Measurements from ENCODE around the gene ARFGAP1. TPM values are rescaled to one million over a fixed set of nuclear protein-coding genes. Genes with fewer than 3 reads are reported as not detected.

Gene ARFGAP1
- total and polyA plus RNA-seq, 2 of the 8 experiments (the other 6 are each of a cell fraction or from before 2014, with no cell fraction given): 93.7 to 100 TPM

DNA sequence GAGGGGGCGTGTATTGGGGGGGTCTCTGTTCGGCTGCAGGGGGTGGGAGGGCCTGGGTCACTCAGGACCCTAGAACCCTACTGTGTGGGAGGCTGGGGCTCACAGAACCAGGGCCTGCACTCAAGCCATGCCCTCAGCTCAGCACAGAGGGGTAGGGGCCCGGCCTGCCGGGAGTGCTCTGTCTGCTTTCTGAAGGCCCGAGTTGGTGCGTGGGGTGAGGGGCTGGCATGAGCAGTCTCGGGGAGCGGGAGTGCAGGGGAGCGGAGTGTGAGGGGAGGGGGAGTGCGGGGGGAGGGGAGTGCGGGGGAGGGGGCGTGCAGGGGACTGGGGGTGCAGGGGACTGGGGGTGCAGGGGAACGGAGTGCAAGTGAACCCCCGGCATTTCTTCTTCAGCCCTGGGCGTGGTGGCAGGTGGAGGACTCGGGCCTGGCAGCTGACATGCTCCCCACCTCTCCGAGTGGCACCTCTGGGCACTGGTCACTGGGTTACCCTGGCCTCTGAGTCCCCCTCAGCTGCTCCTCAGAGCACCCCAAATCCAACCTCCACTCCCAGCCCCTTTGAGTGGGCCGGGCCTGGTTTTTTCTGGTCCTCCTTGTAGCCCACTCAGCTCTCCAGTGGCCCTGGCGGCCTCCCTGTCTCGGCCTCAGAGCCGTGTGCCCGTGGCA, 21.4 kb downstream of the ARFGAP1 start:
- Histone ChIP-seq H3K4me2 (ENCODE audit: insufficient read depth in 1 of 2, low read depth in 2 of 2, low read length in 2 of 2) (no peak overlapping the region), H3K27ac (ENCODE audit: low read depth, low read length) (no peak overlapping the region), H3K27me3 (replicated peaks in 1 of 4; ENCODE audit: control insufficient read depth in 3 of 4, extremely low read depth in 1 of 4, insufficient read depth in 3 of 4, low read length in 3 of 4) (peaks cover 0 to 9% (median 0%) of the 10 kb centered on the region in 4 experiments; a peak in 3 of 7 replicates), H2BK20ac (ENCODE audit: low read length) (no peak overlapping the region), H3K4ac (replicated peaks; ENCODE audit: insufficient read length, low read depth, low read length) (no peak overlapping the region), H3K79me1 (ENCODE audit: low read depth, low read length) (no peaks in the 10 kb centered on the region; the same call in 1 of the 2 replicates), H2AFZ (ENCODE audit: low read length) (no peak overlapping the region), H4K5ac (ENCODE audit: insufficient read length, low read depth, low read length) (no peak overlapping the region), H2BK15ac (ENCODE audit: low read length) (no peak overlapping the region), H3K4me1 (replicated peaks in 1 of 4; ENCODE audit: control insufficient read depth in 3 of 4, insufficient read depth in 4 of 4, low read length in 3 of 4) (peaks cover 0 to 33% (median 26%) of the 10 kb centered on the region in 4 experiments; a peak in 6 of 7 replicates), H2BK5ac (ENCODE audit: low read depth, low read length) (peak overlapping the region; percentile 78; the same call in 1 of the 2 replicates), H2BK12ac (ENCODE audit: low read depth, low read length) (no peak overlapping the region), H3K79me2 (ENCODE audit: control insufficient read depth in 1 of 2, insufficient read depth in 2 of 2, low read length in 2 of 2) (no peaks in the 10 kb centered on the region), H2BK120ac (replicated peaks; ENCODE audit: low read depth, low read length) (peak overlapping the region; percentile 43), H3K9ac (replicated peaks in 1 of 4; ENCODE audit: extremely low read depth in 1 of 4, low read depth in 3 of 4, low read length in 3 of 4) (no peak overlapping the region), H4K91ac (replicated peaks; ENCODE audit: insufficient read length, low read length) (no peak overlapping the region), H4K8ac (ENCODE audit: extremely low read depth, insufficient read depth, low read length) (peak overlapping the region; percentile 42; the same call in 1 of the 2 replicates), H2AK5ac (ENCODE audit: low read depth, low read length) (no peak overlapping the region; the same call in 1 of the 2 replicates), H3K23me2 (ENCODE audit: low read depth, low read length) (peaks cover 3% of the 10 kb centered on the region; the same call in 1 of the 2 replicates), H3K14ac (ENCODE audit: insufficient read length) (no peak overlapping the region), H3K4me3 (ENCODE audit: extremely low read depth in 1 of 4, insufficient read depth in 2 of 4, low read depth in 3 of 4, low read length in 4 of 4) (no peak overlapping the region), H3K18ac (ENCODE audit: extremely low read depth, low read length) (no peak overlapping the region), H3K9me3 (ENCODE audit: insufficient read depth in 2 of 2, low read depth in 1 of 2, low read length in 1 of 2) (no peaks in the 10 kb centered on the region), H3K36me3 (ENCODE audit: control insufficient read depth in 2 of 4, insufficient read depth in 4 of 4, low read length in 3 of 4) (peaks cover 0 to 3% (median 0%) of the 10 kb centered on the region in 4 experiments; a peak in 1 of 8 replicates), H4K20me1 (replicated peaks in 1 of 2; ENCODE audit: control insufficient read depth in 1 of 2, insufficient read depth in 2 of 2, low read length in 2 of 2) (peaks cover 0 to 6% of the 10 kb centered on the region in 2 experiments), H3K56ac (replicated peaks; ENCODE audit: insufficient read length, low read depth, low read length) (no peak overlapping the region), H3K23ac (ENCODE audit: insufficient read length) (no peak overlapping the region)
- 82% methylated on average over 12 of the region's 22 CpGs; no CpG with 5 or more reads in 1 of the 2 experiments for WGBS, 2 experiments (ENCODE audit: extremely low coverage in 1 of 2, insufficient coverage in 1 of 2, insufficient read length in 1 of 2, insufficient replicate concordance in 2 of 2, low coverage in 1 of 2, low lambda C conversion rate in 2 of 2, missing lambda C conversion rate in 1 of 2)
- ChIA-PET POLR2A (ENCODE audit: partially characterized antibody) (interaction anchor here (0.6 to 3.7 kb wide), 16 partner anchors 12 to 406 kb away, joined by 3 to 26 read pairs (median 3); partner anchors contain the start of genes ARFGAP1 and NKAIN4), CTCF (ENCODE audit: partially characterized antibody) (interaction anchor here (0.6 to 9.9 kb wide), 10 partner anchors 15 to 190 kb away, joined by 3 to 81 read pairs (median 4); partner anchors contain the start of gene BIRC7)
- TF ChIP-seq CBX5 (IDR thresholded peaks at IDR 0.05; ENCODE audit: low read depth, low read length) (no peak), EGR1 (IDR thresholded peaks at IDR 0.05; ENCODE audit: borderline replicate concordance, low read depth, low read length) (peak; percentile 42; the same call in 1 of the 2 replicates)
- DNase-seq (ENCODE audit: low read depth in 1 of 2, low spot score in 2 of 2) (no peak), FAIRE-seq (no peak)
